Gastroesophageal sphincter (tissue), 4 donors: ENCODE data around the gene GNAI1. TPM values are rescaled to one million over a fixed set of nuclear protein-coding genes. Genes with fewer than 3 reads are reported as not detected.
A peak's percentile ranks its signal among the peaks of the same experiment; 100 is the strongest.

Experiments
- ATAC-seq: fragments of 150-250 bp; one replicate; pipeline ENCODE4 v1.9.1; 2016; ENCODE audit warnings: mild to moderate bottlenecking, moderate library complexity
- H3K27ac ChIP-seq, 4 donors: fragments of 200-600 bp; sonication (generic) in 3 of 4; 1 replicate in 3 of 4; 2 replicates in 1 of 4; pipeline ENCODE4 v1.5.1; 2016 to 2019
- H3K27me3 ChIP-seq: fragments of 200-600 bp; sonication (generic); one replicate; pipeline ENCODE4 v1.5.1; 2019
- H3K36me3 ChIP-seq, 2 donors: fragments of 200-600 bp; sonication (generic); one replicate each; pipeline ENCODE4 v1.5.1; 2019; ENCODE audit warnings: control low read depth in 1 of 2
- H3K4me1 ChIP-seq, 3 donors: fragments of 200-600 bp; sonication (generic); 1 replicate in 2 of 3; 2 replicates in 1 of 3; pipeline ENCODE4 v1.5.1; 2016 to 2019; ENCODE audit warnings: control low read depth in 2 of 3
- H3K4me3 ChIP-seq, 2 donors: fragments of 200-600 bp; sonication (generic); one replicate each; pipeline ENCODE4 v1.5.1; 2019; ENCODE audit warnings: mild to moderate bottlenecking in 1 of 2, moderate library complexity in 1 of 2
- H3K9me3 ChIP-seq, 3 donors: fragments of 200-600 bp; sonication (generic); one replicate each; pipeline ENCODE4 v1.5.1; 2017 to 2019; ENCODE audit warnings: control low read depth in 2 of 3
- EP300 ChIP-seq: sonication (generic); formaldehyde crosslinking; IDR thresholded peaks from one replicate; pipeline ENCODE4 v1.6.1; 2017; ENCODE audit warnings: antibody characterized with exemption, mild to moderate bottlenecking
- POLR2A ChIP-seq, 2 donors: fragments of 450-650 bp; IDR thresholded peaks; one replicate each; pipeline ENCODE4 v1.6.1; 2017; ENCODE audit warnings: antibody characterized with exemption in 2 of 2, mild to moderate bottlenecking in 2 of 2, moderate library complexity in 1 of 2
- POLR2AphosphoS5 ChIP-seq: sonication (generic); formaldehyde crosslinking; IDR thresholded peaks from one replicate; pipeline ENCODE4 v1.6.1; 2017; ENCODE audit warnings: antibody characterized with exemption
- WGBS, 2 donors: methylation state at CpG; one replicate each; pipeline ENCODE4 v1.1.5; 2018; ENCODE audit warnings: low coverage in 1 of 2; 5-methylcytosine and 5-hydroxymethylcytosine counted together
- total RNA-seq, 4 donors: library from RNA; depleted of rRNA; stranded (reverse); fragments of >200 nt; gene quantifications; one replicate each; pipeline ENCODE4 v1.1.0, GENCODE V29; 2016
- TF ChIP-seq, protein P1 (sequence below), 4 experiments: fragments of 200-600 bp in 2 of 4; fragments of 450-650 bp in 2 of 4; sonication (generic) in 1 of 4; IDR thresholded peaks; one replicate each; pipeline ENCODE4 v1.5.1; 2017 to 2019; ENCODE audit warnings: antibody characterized with exemption in 4 of 4, mild to moderate bottlenecking in 2 of 4, moderate library complexity in 2 of 4

The GNAI1 gene
- 100 to 1,000 TPM in 3 of 4 donors, 10 to 100 TPM in 1; 76.8 to 136 (median 108) TPM for total RNA-seq

GRCh38 chr7:80134536-80135308 lies at the start of gene GNAI1:
Gene GNAI1, plus strand, starts transcription at chr7:80134831. Its CDS starts 330 bp downstream, at chr7:80135161.
- TF ChIP-seq POLR2A (IDR thresholded peaks at IDR 0.05) = peak; percentile 65 to 70
- TF ChIP-seq, protein P1, sequence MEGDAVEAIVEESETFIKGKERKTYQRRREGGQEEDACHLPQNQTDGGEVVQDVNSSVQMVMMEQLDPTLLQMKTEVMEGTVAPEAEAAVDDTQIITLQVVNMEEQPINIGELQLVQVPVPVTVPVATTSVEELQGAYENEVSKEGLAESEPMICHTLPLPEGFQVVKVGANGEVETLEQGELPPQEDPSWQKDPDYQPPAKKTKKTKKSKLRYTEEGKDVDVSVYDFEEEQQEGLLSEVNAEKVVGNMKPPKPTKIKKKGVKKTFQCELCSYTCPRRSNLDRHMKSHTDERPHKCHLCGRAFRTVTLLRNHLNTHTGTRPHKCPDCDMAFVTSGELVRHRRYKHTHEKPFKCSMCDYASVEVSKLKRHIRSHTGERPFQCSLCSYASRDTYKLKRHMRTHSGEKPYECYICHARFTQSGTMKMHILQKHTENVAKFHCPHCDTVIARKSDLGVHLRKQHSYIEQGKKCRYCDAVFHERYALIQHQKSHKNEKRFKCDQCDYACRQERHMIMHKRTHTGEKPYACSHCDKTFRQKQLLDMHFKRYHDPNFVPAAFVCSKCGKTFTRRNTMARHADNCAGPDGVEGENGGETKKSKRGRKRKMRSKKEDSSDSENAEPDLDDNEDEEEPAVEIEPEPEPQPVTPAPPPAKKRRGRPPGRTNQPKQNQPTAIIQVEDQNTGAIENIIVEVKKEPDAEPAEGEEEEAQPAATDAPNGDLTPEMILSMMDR (IDR thresholded peaks at IDR 0.05) = peak in 3 of 4 experiments; percentile 38 to 67 (median 44)
- no peak for TF ChIP-seq EP300
- peak; percentile 21 for TF ChIP-seq POLR2AphosphoS5
- Histone ChIP-seq H3K9me3 (no peaks in the 10 kb centered on the region), H3K27ac (peak within 1 kb of the TSS; percentile 86 to 97 (median 92)), H3K4me1 (peaks cover 3 to 39% (median 7%) of the 10 kb centered on the region in 3 donors), H3K36me3 (no peaks in the 10 kb centered on the region), H3K4me3 (peak within 1 kb of the TSS; percentile 87 to 93), H3K27me3 (no peaks in the 10 kb centered on the region)
- ATAC-seq = peak; percentile 85
- WGBS, 2 donors = no CpG with 5 or more reads among the region's 92 CpGs

GRCh38 chr7:80087051-80087770 lies 47.4 kb upstream of the GNAI1 start:
- H3K27me3 ChIP-seq = no peaks in the 10 kb centered on the region
- H3K9me3 ChIP-seq = no peaks in the 10 kb centered on the region
- H3K4me1 ChIP-seq = no peaks in the 10 kb centered on the region
- ATAC-seq = no peak
- TF ChIP-seq POLR2A (IDR thresholded peaks at IDR 0.05) = no peak
- TF ChIP-seq, protein P1 (IDR thresholded peaks at IDR 0.05) = no peak
- TF ChIP-seq EP300 = no peak
- TF ChIP-seq POLR2AphosphoS5 = no peak
- no peak overlapping the region for H3K4me3 ChIP-seq
- WGBS, 2 donors = 70 to 73% methylated on average over 9 to 10 of the region's 11 CpGs
- H3K27ac ChIP-seq = no peak overlapping the region
- no peaks in the 10 kb centered on the region for H3K36me3 ChIP-seq

DNA sequence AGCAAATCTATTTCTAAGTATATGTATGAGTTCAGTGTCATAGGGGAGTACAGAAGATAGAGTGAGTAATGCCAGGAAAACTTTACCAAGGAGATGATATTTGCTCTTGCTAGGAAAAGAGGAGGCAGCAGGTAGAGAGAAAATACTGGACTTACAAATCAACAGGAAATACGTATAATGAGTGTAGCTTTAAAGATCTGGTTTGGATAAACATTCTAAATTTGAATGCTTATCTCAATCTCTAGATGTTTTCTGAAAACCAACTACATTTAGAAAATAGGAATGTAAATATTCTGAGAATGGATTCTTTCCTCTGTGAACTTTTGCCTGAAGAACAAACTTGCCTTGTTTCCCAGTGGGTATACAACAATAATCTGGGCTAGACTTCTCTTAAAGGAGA lies 46.9 kb upstream of the GNAI1 start:
- WGBS, 2 donors = 29 to 75% methylated on average over 1 of the region's 1 CpG
- Histone ChIP-seq H3K4me1 (no peaks in the 10 kb centered on the region), H3K9me3 (no peaks in the 10 kb centered on the region), H3K27me3 (no peaks in the 10 kb centered on the region), H3K4me3 (no peak overlapping the region), H3K36me3 (no peaks in the 10 kb centered on the region), H3K27ac (no peak overlapping the region)
- TF ChIP-seq, protein P1 (IDR thresholded peaks at IDR 0.05) = no peak
- TF ChIP-seq POLR2A (IDR thresholded peaks at IDR 0.05) (no peak), EP300 (no peak), POLR2AphosphoS5 (no peak)
- ATAC-seq = no peak

- Histone ChIP-seq H3K27me3 (no peaks in the 10 kb centered on the region), H3K27ac (no peak overlapping the region), H3K36me3 (no peaks in the 10 kb centered on the region), H3K9me3 (no peaks in the 10 kb centered on the region), H3K4me3 (no peak overlapping the region), H3K4me1 (no peaks in the 10 kb centered on the region)
- TF ChIP-seq POLR2A (IDR thresholded peaks at IDR 0.05) (no peak), EP300 (no peak), POLR2AphosphoS5 (no peak)
- TF ChIP-seq, protein P1 (IDR thresholded peaks at IDR 0.05) = no peak
- no peak for ATAC-seq
- WGBS, 2 donors = 24 to 63% methylated on average over 2 of the region's 2 CpGs
Measured at GRCh38 chr7:80088705-80089104, 45.9 kb upstream of the GNAI1 start.
